Subcutaneous abdominal adipose tissue (tissue), 5 donors: ENCODE data around the gene KRT75.
"Not testable (repeated sequence)": the region's sequence is repeated elsewhere in the genome, so short reads cannot be mapped to it uniquely, and the experiment has no call there.

Source experiments
- H3K27ac ChIP-seq: one replicate; pipeline ENCODE4 v1.7.0; 2013; ENCODE audit warnings: low read depth, mild to moderate bottlenecking, inconsistent platforms, low read length, moderate library complexity
- H3K27me3 ChIP-seq, 5 donors: one replicate each; pipeline ENCODE4 v1.7.0; 2013; ENCODE audit warnings: low read length in 5 of 5, inconsistent platforms in 1 of 5; ENCODE audit not compliant: control insufficient read depth in 5 of 5, insufficient read depth in 4 of 5
- H3K36me3 ChIP-seq, 5 donors: one replicate each; pipeline ENCODE4 v1.7.0; 2013; ENCODE audit warnings: low read length in 5 of 5; ENCODE audit not compliant: control insufficient read depth in 5 of 5, insufficient read depth in 5 of 5
- H3K4me1 ChIP-seq, 5 donors: one replicate each; pipeline ENCODE4 v1.7.0; 2013; ENCODE audit warnings: low read length in 5 of 5, mild to moderate bottlenecking in 3 of 5, moderate library complexity in 1 of 5; ENCODE audit not compliant: control insufficient read depth in 5 of 5, insufficient read depth in 5 of 5
- H3K4me3 ChIP-seq, 5 donors: one replicate each; pipeline ENCODE4 v1.7.0; 2013; ENCODE audit warnings: low read length in 5 of 5, low read depth in 1 of 5
- H3K9ac ChIP-seq, 5 donors: one replicate each; pipeline ENCODE4 v1.7.0; 2013; ENCODE audit warnings: low read length in 5 of 5, mild to moderate bottlenecking in 4 of 5, moderate library complexity in 3 of 5
- H3K9me3 ChIP-seq, 5 donors: one replicate each; pipeline ENCODE4 v1.7.0; 2013; ENCODE audit warnings: low read length in 5 of 5; ENCODE audit not compliant: control insufficient read depth in 5 of 5
- donor health status: healthy.
- donor health status: healthy.
- donor health status: healthy.
- donor health status: healthy.
- donor health status: healthy.

Gene KRT75

GRCh38 chr12:52419656-52420055 is 14.5 kb downstream of the KRT75 start:
- no peaks in the 10 kb centered on the region for H3K9me3 ChIP-seq
- H3K36me3 ChIP-seq: no peaks in the 10 kb centered on the region
- no peak overlapping the region for H3K27ac ChIP-seq
- no peak overlapping the region for H3K9ac ChIP-seq
- no peaks in the 10 kb centered on the region for H3K27me3 ChIP-seq
- no peak overlapping the region for H3K4me3 ChIP-seq
- peaks cover 7 to 36% (median 31%) of the 10 kb centered on the region in 5 donors for H3K4me1 ChIP-seq

GRCh38 chr12:52418576-52419110 is 15.5 kb downstream of the KRT75 start:
- Histone ChIP-seq H3K9ac (no peak overlapping the region), H3K4me3 (no peak overlapping the region), H3K4me1 (peaks cover 7 to 34% (median 28%) of the 10 kb centered on the region in 5 donors), H3K9me3 (no peaks in the 10 kb centered on the region), H3K36me3 (no peaks in the 10 kb centered on the region), H3K27ac (no peak overlapping the region), H3K27me3 (no peaks in the 10 kb centered on the region)

GRCh38 chr12:52417740-52418139 is 16.4 kb downstream of the KRT75 start:
- Histone ChIP-seq H3K9ac (no peak overlapping the region), H3K27me3 (no peaks in the 10 kb centered on the region), H3K4me3 (no peak overlapping the region), H3K27ac (no peak overlapping the region), H3K9me3 (no peaks in the 10 kb centered on the region), H3K4me1 (peaks cover 7 to 25% (median 19%) of the 10 kb centered on the region in 5 donors), H3K36me3 (no peaks in the 10 kb centered on the region)

- Histone ChIP-seq H3K4me3 (no peak overlapping the region), H3K9me3 (no peaks in the 10 kb centered on the region), H3K36me3 (no peaks in the 10 kb centered on the region), H3K27me3 (no peaks in the 10 kb centered on the region), H3K27ac (peak overlapping the region; percentile 50), H3K9ac (peak overlapping the region in 1 of 5 donors; percentile 28), H3K4me1 (peaks cover 7 to 23% (median 19%) of the 10 kb centered on the region in 5 donors)
Observed at GRCh38 chr12:52416795-52417194, 17.4 kb downstream of the KRT75 start.

- Histone ChIP-seq H3K9me3 (no peaks in the 10 kb centered on the region), H3K36me3 (no peaks in the 10 kb centered on the region), H3K4me3 (no peak overlapping the region), H3K9ac (no peak overlapping the region), H3K27me3 (no peaks in the 10 kb centered on the region), H3K4me1 (peaks cover 7 to 23% (median 19%) of the 10 kb centered on the region in 5 donors), H3K27ac (peak overlapping the region; percentile 50)
Observed at GRCh38 chr12:52415870-52416750, 18.1 kb downstream of the KRT75 start.

GRCh38 chr12:52414936-52415335 is 19.2 kb downstream of the KRT75 start:
- Histone ChIP-seq H3K27me3 (no peaks in the 10 kb centered on the region), H3K36me3 (no peaks in the 10 kb centered on the region), H3K4me3 (no peak overlapping the region), H3K9me3 (no peaks in the 10 kb centered on the region), H3K4me1 (peaks cover 7 to 23% (median 19%) of the 10 kb centered on the region in 5 donors), H3K9ac (no peak overlapping the region), H3K27ac (no peak overlapping the region)

- Histone ChIP-seq H3K4me3 (no peak overlapping the region), H3K4me1 (peaks cover 7 to 23% (median 19%) of the 10 kb centered on the region in 5 donors), H3K27ac (no peak overlapping the region), H3K27me3 (no peaks in the 10 kb centered on the region), H3K9me3 (no peaks in the 10 kb centered on the region), H3K9ac (no peak overlapping the region), H3K36me3 (no peaks in the 10 kb centered on the region)
Observed at GRCh38 chr12:52413782-52414345, 20.3 kb downstream of the KRT75 start.

- Histone ChIP-seq H3K4me1 (peaks cover 7 to 23% (median 19%) of the 10 kb centered on the region in 5 donors), H3K27me3 (peaks cover 0 to 2% (median 0%) of the 10 kb centered on the region in 5 donors), H3K36me3 (no peaks in the 10 kb centered on the region), H3K27ac (no peak overlapping the region), H3K4me3 (no peak overlapping the region), H3K9me3 (no peaks in the 10 kb centered on the region), H3K9ac (no peak overlapping the region)
Observed at GRCh38 chr12:52413202-52413601, 21.0 kb downstream of the KRT75 start.

GRCh38 chr12:52411815-52412214 is 22.4 kb downstream of the KRT75 start:
- H3K27ac ChIP-seq: no peak overlapping the region
- no peaks in the 10 kb centered on the region for H3K36me3 ChIP-seq
- H3K9me3 ChIP-seq: no peaks in the 10 kb centered on the region
- H3K4me1 ChIP-seq: peaks cover 7 to 14% (median 11%) of the 10 kb centered on the region in 5 donors
- no peak overlapping the region for H3K4me3 ChIP-seq
- peaks cover 0 to 2% (median 0%) of the 10 kb centered on the region in 5 donors for H3K27me3 ChIP-seq
- no peak overlapping the region for H3K9ac ChIP-seq

GRCh38 chr12:52410589-52411248 is 23.5 kb downstream of the KRT75 start:
- H3K27ac ChIP-seq, H3K9me3 ChIP-seq, H3K9ac ChIP-seq, H3K4me1 ChIP-seq, H3K36me3 ChIP-seq, H3K4me3 ChIP-seq, H3K27me3 ChIP-seq: not testable (repeated sequence)
